HepG2 (cell line): ENCODE results near the gene EPHA4. TPM values are rescaled to one million over a fixed set of nuclear protein-coding genes. Genes with fewer than 3 reads are reported as not detected.

ENCODE experiments used
- ARID5B ChIP-seq: IDR thresholded peaks from 2 replicates; pipeline ENCODE4 v1.4.0; 2020; ENCODE audit warnings: mild to moderate bottlenecking, missing genetic modification reagents
- HOXA7 ChIP-seq: sonication (generic); formaldehyde crosslinking; IDR thresholded peaks from 2 replicates; pipeline ENCODE4 v1.8.1; 2022; ENCODE audit warnings: mild to moderate bottlenecking, missing genetic modification reagents, moderate library complexity
- KAT8 ChIP-seq: IDR thresholded peaks from 2 replicates; pipeline ENCODE4 v1.6.1; 2016; ENCODE audit warnings: missing genetic modification reagents, missing compliant biosample characterization
- MEIS2 ChIP-seq: sonication (generic); formaldehyde crosslinking; IDR thresholded peaks from 2 replicates; pipeline ENCODE4 v1.9.0; 2021; ENCODE audit warnings: mild to moderate bottlenecking, missing genetic modification reagents
- NFAT5 ChIP-seq: sonication (generic); formaldehyde crosslinking; IDR thresholded peaks from 2 replicates; pipeline ENCODE4 v1.4.0; 2020; ENCODE audit warnings: missing genetic modification reagents
- NFRKB ChIP-seq: fragments of 450-650 bp; IDR thresholded peaks from 2 replicates; pipeline ENCODE4 v1.6.1; 2017
- RBM39 ChIP-seq: fragments of 200-400 bp; formaldehyde crosslinking; IDR thresholded peaks from one replicate; pipeline ENCODE4 v1.6.1; 2018; ENCODE audit warnings: antibody characterized with exemption, mild to moderate bottlenecking, low read depth, low read length; ENCODE audit not compliant: poor library complexity, severe bottlenecking
- SP4 ChIP-seq: sonication (generic); formaldehyde crosslinking; IDR thresholded peaks from 2 replicates; pipeline ENCODE4 v1.8.1; 2023; ENCODE audit warnings: mild to moderate bottlenecking, missing genetic modification reagents
- SRSF1 ChIP-seq: fragments of 200-400 bp; formaldehyde crosslinking; optimal IDR thresholded peaks from 2 replicates; pipeline ENCODE3; 2017; ENCODE audit warnings: mild to moderate bottlenecking, low read depth, low read length, moderate library complexity
- ZMYM3 ChIP-seq: sonication (generic); formaldehyde crosslinking; IDR thresholded peaks from 2 replicates; pipeline ENCODE4 v1.5.1; 2020; ENCODE audit warnings: mild to moderate bottlenecking, missing genetic modification reagents
- ZNF282 ChIP-seq: fragments of 450-650 bp; IDR thresholded peaks from 2 replicates; pipeline ENCODE4 v1.6.1; 2018; ENCODE audit not compliant: partially characterized antibody
- ZNF317 ChIP-seq: sonication (generic); formaldehyde crosslinking; IDR thresholded peaks from 2 replicates; pipeline ENCODE4 v1.5.0; 2020; ENCODE audit warnings: mild to moderate bottlenecking, missing genetic modification reagents
- ZNF362 ChIP-seq: sonication (generic); formaldehyde crosslinking; IDR thresholded peaks from 2 replicates; pipeline ENCODE4 v1.4.0; 2020; ENCODE audit warnings: missing genetic modification reagents, mild to moderate bottlenecking, borderline replicate concordance
- ZNF570 ChIP-seq: sonication (generic); formaldehyde crosslinking; IDR thresholded peaks from 2 replicates; pipeline ENCODE4 v1.4.0; 2020; ENCODE audit warnings: mild to moderate bottlenecking, missing genetic modification reagents, borderline replicate concordance
- ZNF713 ChIP-seq: sonication (generic); formaldehyde crosslinking; IDR thresholded peaks from 2 replicates; pipeline ENCODE4 v1.4.0; 2020; ENCODE audit warnings: mild to moderate bottlenecking, missing genetic modification reagents
- ZNF747 ChIP-seq: sonication (generic); formaldehyde crosslinking; IDR thresholded peaks from 2 replicates; pipeline ENCODE4 v1.8.1; 2023; ENCODE audit warnings: missing genetic modification reagents, mild to moderate bottlenecking, borderline replicate concordance
- polyA plus RNA-seq, 8 experiments: library from polyadenylated mRNA; depleted of rRNA in 3 of 8; stranded (reverse) in 7 of 8; unstranded in 1 of 8; fragments of >200 nt; fragmentation: Illumina TruSeq in 4 of 8; extraction: Trizol in 4 of 8; gene quantifications; 2 replicates each; pipeline versions ENCODE4 v1.2.1 to v1.2.3, GENCODE V29; 2011 to 2016; ENCODE audit warnings: low read depth in 4 of 8, missing spikeins in 1 of 8, mixed read lengths in 1 of 8; ENCODE audit not compliant: insufficient read depth in 1 of 8
- total RNA-seq, 5 experiments: library from RNA; depleted of rRNA; stranded (reverse); fragments of >200 nt; fragmentation: Illumina TruSeq; extraction: Trizol; gene quantifications; 2 replicates each; pipeline ENCODE4 v1.2.3, GENCODE V29; 2016; ENCODE audit warnings: low read depth in 1 of 5
- TF ChIP-seq, protein P1 (sequence below): sonication (generic); formaldehyde crosslinking; IDR thresholded peaks from 2 replicates; pipeline ENCODE4 v1.4.0; 2020; ENCODE audit warnings: mild to moderate bottlenecking, missing genetic modification reagents

Gene EPHA4
- total and polyA plus RNA-seq, 2 of the 13 experiments (the other 11 are each of a cell fraction or from before 2014, with no cell fraction given), result not detected

- no peak for TF ChIP-seq ZNF362 (CRISPR knock-in tag)
- peak; percentile 21; the same call in 1 of the 2 replicates for TF ChIP-seq MEIS2 (CRISPR knock-in tag)
- TF ChIP-seq ZNF282, result no peak
- TF ChIP-seq HOXA7 (CRISPR knock-in tag), result no peak
- no peak for TF ChIP-seq ZMYM3
- peak; percentile 40; the same call in 1 of the 2 replicates for TF ChIP-seq ZNF317 (CRISPR knock-in tag)
- TF ChIP-seq NFRKB, result no peak
- TF ChIP-seq, protein P1, sequence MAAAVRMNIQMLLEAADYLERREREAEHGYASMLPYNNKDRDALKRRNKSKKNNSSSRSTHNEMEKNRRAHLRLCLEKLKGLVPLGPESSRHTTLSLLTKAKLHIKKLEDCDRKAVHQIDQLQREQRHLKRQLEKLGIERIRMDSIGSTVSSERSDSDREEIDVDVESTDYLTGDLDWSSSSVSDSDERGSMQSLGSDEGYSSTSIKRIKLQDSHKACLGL, result 0 out of 2 replicates have a peak, but pooled peaks have one; percentile 66
- no peak for TF ChIP-seq SRSF1
- TF ChIP-seq SP4, result no peak
- 0 out of 2 replicates have a peak, but pooled peaks have one; percentile 41 for TF ChIP-seq ZNF747 (CRISPR knock-in tag)
- TF ChIP-seq RBM39, result peak; percentile 17
- TF ChIP-seq ZNF570 (CRISPR knock-in tag), result no peak
- TF ChIP-seq ARID5B (CRISPR knock-in tag), result peak; percentile 22; the same call in 1 of the 2 replicates
- peak; percentile 61; the same call in 1 of the 2 replicates for TF ChIP-seq NFAT5 (CRISPR knock-in tag)
- TF ChIP-seq ZNF713, result no peak
- TF ChIP-seq KAT8 (CRISPR knock-in tag), result no peak
These were observed 1.5 kb upstream of the EPHA4 start (continued) for GRCh38 chr2:221573430-221574230.
